Heart left ventricle (tissue), 13 donors: ENCODE data around the gene MYO7B.

Source experiments
- POLR2A ChIP-seq, 2 donors: fragments of 450-650 bp; IDR thresholded peaks; one replicate each; pipeline ENCODE4 v1.6.1; 2017; ENCODE audit warnings: antibody characterized with exemption in 2 of 2, mild to moderate bottlenecking in 2 of 2, moderate library complexity in 2 of 2
- TF ChIP-seq, protein P1 (sequence below), 12 donors: fragments of 200-600 bp; sonication (generic) in 4 of 12; IDR thresholded peaks; one replicate each; pipeline versions ENCODE4 v1.5.0 to v1.8.0; 2018 to 2022; ENCODE audit warnings: antibody characterized with exemption in 12 of 12, mild to moderate bottlenecking in 5 of 12
- donor health status: ischemic (EF 13 %, LVEDD 7.1; RV severe dilation, severe dysfunction).
- donor health status: DM: no; HTN: yes; CAD: no.
- donor health status: DM: no; HTN: no; CAD: no.
- donor health status: ischemic (EF 25% LVEDD 6.9; RV normal size, moderate dysfunction).
- donor health status: ischemic (EF 25% LVEDD 5.7; RV mildly dilated, moderate dysfunction).
- donor health status: ischemic (EF 35%, LVEDD 5.7; RV mildly dilated, moderate dysfunction).
- donor health status: nonischemic (EF 11% LVEDD 7.7; RV severe dilation, severe dysfunction).
- donor health status: DM: yes; HTN: yes; CAD: no.
- donor health status: PGD.
- donor health status: ischemic (EF 29% LVEDD 5.4; RV normal size, mild dysfunction).
- donor health status: nonischemic (EF 23%, LVEDD 6.1; RV moderate dilation, normal function).

DNA sequence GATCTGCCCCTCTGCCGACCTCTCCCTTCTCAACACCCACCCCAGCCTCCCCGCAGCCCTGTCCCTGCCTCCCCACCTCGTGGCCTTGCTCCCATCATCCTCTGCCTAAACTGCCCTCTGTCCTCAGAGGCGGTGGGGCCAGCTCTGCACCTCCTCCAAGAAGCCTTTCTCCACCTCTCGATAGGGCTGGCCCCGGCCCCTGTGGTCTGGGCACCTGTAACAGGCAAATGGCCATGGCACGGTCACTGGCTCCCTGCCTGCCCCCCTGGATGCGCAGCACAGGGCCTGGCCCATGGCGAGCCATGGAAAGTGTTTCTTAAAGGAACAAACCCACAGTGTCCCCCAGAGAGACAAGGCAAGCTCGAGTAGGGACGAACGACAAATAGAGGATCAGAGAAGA, 42.0 kb downstream of the MYO7B start:
- TF ChIP-seq, protein P1, sequence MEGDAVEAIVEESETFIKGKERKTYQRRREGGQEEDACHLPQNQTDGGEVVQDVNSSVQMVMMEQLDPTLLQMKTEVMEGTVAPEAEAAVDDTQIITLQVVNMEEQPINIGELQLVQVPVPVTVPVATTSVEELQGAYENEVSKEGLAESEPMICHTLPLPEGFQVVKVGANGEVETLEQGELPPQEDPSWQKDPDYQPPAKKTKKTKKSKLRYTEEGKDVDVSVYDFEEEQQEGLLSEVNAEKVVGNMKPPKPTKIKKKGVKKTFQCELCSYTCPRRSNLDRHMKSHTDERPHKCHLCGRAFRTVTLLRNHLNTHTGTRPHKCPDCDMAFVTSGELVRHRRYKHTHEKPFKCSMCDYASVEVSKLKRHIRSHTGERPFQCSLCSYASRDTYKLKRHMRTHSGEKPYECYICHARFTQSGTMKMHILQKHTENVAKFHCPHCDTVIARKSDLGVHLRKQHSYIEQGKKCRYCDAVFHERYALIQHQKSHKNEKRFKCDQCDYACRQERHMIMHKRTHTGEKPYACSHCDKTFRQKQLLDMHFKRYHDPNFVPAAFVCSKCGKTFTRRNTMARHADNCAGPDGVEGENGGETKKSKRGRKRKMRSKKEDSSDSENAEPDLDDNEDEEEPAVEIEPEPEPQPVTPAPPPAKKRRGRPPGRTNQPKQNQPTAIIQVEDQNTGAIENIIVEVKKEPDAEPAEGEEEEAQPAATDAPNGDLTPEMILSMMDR (IDR thresholded peaks at IDR 0.05) = no peak
- TF ChIP-seq POLR2A (IDR thresholded peaks at IDR 0.05) = no peak
